Measurements from ENCODE around the gene SORCS2. TPM values are rescaled to one million over a fixed set of nuclear protein-coding genes. Genes with fewer than 3 reads are reported as not detected.

Gene SORCS2
- total RNA-seq, 1 donor from 2014 or later: not detected

- H3K9me3 Mint-ChIP-seq: no peaks in the 10 kb centered on the region
- no peaks in the 10 kb centered on the region for H3K4me1 Mint-ChIP-seq (ENCODE audit: low read depth)
- H3K36me3 Mint-ChIP-seq (ENCODE audit: low read depth): no peaks in the 10 kb centered on the region
- no peak overlapping the region for H3K4me3 Mint-ChIP-seq
- DNase-seq (ENCODE audit: low spot score): no peak
- intact Hi-C loops (cut with micrococcal nuclease): no loop called here
- H3K27ac Mint-ChIP-seq: no peak overlapping the region
- H3K27me3 Mint-ChIP-seq (ENCODE audit: insufficient read depth): peaks cover 3% of the 10 kb centered on the region
These were observed 437.3 kb downstream of the SORCS2 start for GRCh38 chr4:7629501-7630254.

- intact Hi-C loops (cut with micrococcal nuclease): no loop called here
- H3K4me3 Mint-ChIP-seq: no peak overlapping the region
- H3K9me3 Mint-ChIP-seq: no peaks in the 10 kb centered on the region
- no peak overlapping the region for H3K27ac Mint-ChIP-seq
- H3K27me3 Mint-ChIP-seq (ENCODE audit: insufficient read depth): peaks cover 3% of the 10 kb centered on the region
- H3K4me1 Mint-ChIP-seq (ENCODE audit: low read depth): no peaks in the 10 kb centered on the region
- no peaks in the 10 kb centered on the region for H3K36me3 Mint-ChIP-seq (ENCODE audit: low read depth)
- DNase-seq (ENCODE audit: low spot score): no peak
These were observed 438.4 kb downstream of the SORCS2 start for GRCh38 chr4:7630568-7631287.

- no peak for DNase-seq (ENCODE audit: low spot score)
- intact Hi-C loops (cut with micrococcal nuclease): no loop called here
- Mint-ChIP-seq H3K4me3 (no peak overlapping the region), H3K27ac (no peak overlapping the region), H3K4me1 (ENCODE audit: low read depth) (no peaks in the 10 kb centered on the region), H3K9me3 (no peaks in the 10 kb centered on the region), H3K27me3 (ENCODE audit: insufficient read depth) (peaks cover 3% of the 10 kb centered on the region), H3K36me3 (ENCODE audit: low read depth) (no peaks in the 10 kb centered on the region)
These were observed 439.1 kb downstream of the SORCS2 start for GRCh38 chr4:7631288-7632014.

- no peaks in the 10 kb centered on the region for H3K4me1 Mint-ChIP-seq (ENCODE audit: low read depth)
- peaks cover 3% of the 10 kb centered on the region for H3K27me3 Mint-ChIP-seq (ENCODE audit: insufficient read depth)
- no peaks in the 10 kb centered on the region for H3K9me3 Mint-ChIP-seq
- no peaks in the 10 kb centered on the region for H3K36me3 Mint-ChIP-seq (ENCODE audit: low read depth)
- H3K4me3 Mint-ChIP-seq: no peak overlapping the region
- no peak overlapping the region for H3K27ac Mint-ChIP-seq
- no peak for DNase-seq (ENCODE audit: low spot score)
- intact Hi-C loops (cut with micrococcal nuclease): no loop called here
These were observed 440.0 kb downstream of the SORCS2 start for GRCh38 chr4:7632341-7632740.

- Mint-ChIP-seq H3K9me3 (no peaks in the 10 kb centered on the region), H3K4me1 (ENCODE audit: low read depth) (no peaks in the 10 kb centered on the region), H3K4me3 (no peak overlapping the region), H3K27ac (no peak overlapping the region), H3K27me3 (ENCODE audit: insufficient read depth) (peaks cover 3% of the 10 kb centered on the region), H3K36me3 (ENCODE audit: low read depth) (no peaks in the 10 kb centered on the region)
- intact Hi-C loops (cut with micrococcal nuclease): no loop called here
- DNase-seq (ENCODE audit: low spot score): no peak
These were observed 440.6 kb downstream of the SORCS2 start for GRCh38 chr4:7632971-7633370.

- Mint-ChIP-seq H3K4me1 (ENCODE audit: low read depth) (no peaks in the 10 kb centered on the region), H3K27ac (no peak overlapping the region), H3K36me3 (ENCODE audit: low read depth) (no peaks in the 10 kb centered on the region), H3K9me3 (no peaks in the 10 kb centered on the region), H3K27me3 (ENCODE audit: insufficient read depth) (peaks cover 3% of the 10 kb centered on the region), H3K4me3 (no peak overlapping the region)
- DNase-seq (ENCODE audit: low spot score): no peak
- intact Hi-C loops (cut with micrococcal nuclease): no loop called here
These were observed 442.4 kb downstream of the SORCS2 start for GRCh38 chr4:7634661-7635251.

GRCh38 chr4:7635445-7636239 lies 443.3 kb downstream of the SORCS2 start:
- DNase-seq (ENCODE audit: low spot score): no peak
- no peak overlapping the region for H3K27ac Mint-ChIP-seq
- H3K9me3 Mint-ChIP-seq: no peaks in the 10 kb centered on the region
- intact Hi-C loops (cut with micrococcal nuclease): no loop called here
- H3K4me1 Mint-ChIP-seq (ENCODE audit: low read depth): no peaks in the 10 kb centered on the region
- H3K4me3 Mint-ChIP-seq: no peak overlapping the region
- peaks cover 3% of the 10 kb centered on the region for H3K27me3 Mint-ChIP-seq (ENCODE audit: insufficient read depth)
- no peaks in the 10 kb centered on the region for H3K36me3 Mint-ChIP-seq (ENCODE audit: low read depth)

GRCh38 chr4:7636240-7636508 lies 443.8 kb downstream of the SORCS2 start:
- DNase-seq (ENCODE audit: low spot score): no peak
- H3K4me1 Mint-ChIP-seq (ENCODE audit: low read depth): no peaks in the 10 kb centered on the region
- no peaks in the 10 kb centered on the region for H3K27me3 Mint-ChIP-seq (ENCODE audit: insufficient read depth)
- H3K4me3 Mint-ChIP-seq: no peak overlapping the region
- no peak overlapping the region for H3K27ac Mint-ChIP-seq
- intact Hi-C loops (cut with micrococcal nuclease): no loop called here
- H3K36me3 Mint-ChIP-seq (ENCODE audit: low read depth): no peaks in the 10 kb centered on the region
- no peaks in the 10 kb centered on the region for H3K9me3 Mint-ChIP-seq

GRCh38 chr4:7637139-7637538 lies 444.8 kb downstream of the SORCS2 start:
- Mint-ChIP-seq H3K27ac (no peak overlapping the region), H3K4me1 (ENCODE audit: low read depth) (no peaks in the 10 kb centered on the region), H3K4me3 (no peak overlapping the region), H3K9me3 (no peaks in the 10 kb centered on the region), H3K27me3 (ENCODE audit: insufficient read depth) (no peaks in the 10 kb centered on the region), H3K36me3 (ENCODE audit: low read depth) (no peaks in the 10 kb centered on the region)
- DNase-seq (ENCODE audit: low spot score): no peak
- intact Hi-C loops (cut with micrococcal nuclease): no loop called here

GRCh38 chr4:7637971-7638370 lies 445.6 kb downstream of the SORCS2 start:
- Mint-ChIP-seq H3K36me3 (ENCODE audit: low read depth) (no peaks in the 10 kb centered on the region), H3K27me3 (ENCODE audit: insufficient read depth) (no peaks in the 10 kb centered on the region), H3K4me3 (no peak overlapping the region), H3K9me3 (no peaks in the 10 kb centered on the region), H3K27ac (no peak overlapping the region), H3K4me1 (ENCODE audit: low read depth) (no peaks in the 10 kb centered on the region)
- intact Hi-C loops (cut with micrococcal nuclease): no loop called here
- no peak for DNase-seq (ENCODE audit: low spot score)

GRCh38 chr4:7638489-7638888 lies 446.2 kb downstream of the SORCS2 start:
- Mint-ChIP-seq H3K4me3 (no peak overlapping the region), H3K27me3 (ENCODE audit: insufficient read depth) (no peaks in the 10 kb centered on the region), H3K36me3 (ENCODE audit: low read depth) (no peaks in the 10 kb centered on the region), H3K27ac (no peak overlapping the region), H3K9me3 (no peaks in the 10 kb centered on the region), H3K4me1 (ENCODE audit: low read depth) (no peaks in the 10 kb centered on the region)
- no peak for DNase-seq (ENCODE audit: low spot score)
- intact Hi-C loops (cut with micrococcal nuclease): no loop called here

- Mint-ChIP-seq H3K36me3 (ENCODE audit: low read depth) (no peaks in the 10 kb centered on the region), H3K4me1 (ENCODE audit: low read depth) (no peaks in the 10 kb centered on the region), H3K4me3 (no peak overlapping the region), H3K27me3 (ENCODE audit: insufficient read depth) (no peaks in the 10 kb centered on the region), H3K27ac (no peak overlapping the region), H3K9me3 (no peaks in the 10 kb centered on the region)
- intact Hi-C loops (cut with micrococcal nuclease): no loop called here
- DNase-seq (ENCODE audit: low spot score): no peak
These were observed 446.8 kb downstream of the SORCS2 start for GRCh38 chr4:7638984-7639789.

Data from activated T-helper 1 cell treated with anti-CD3 and anti-CD28 coated beads, Interleukin-12 subunit alpha, Interleukin-12 subunit beta, Interleukin-2, Interleukin-4 antibody, amounts not matched to agents 30 ng/mL and 10 ng/mL and 1 ng/mL, durations not matched to agents 14 hours and 24 hours and 36 hours (primary cell).